Umbilical cord (tissue), 2 donors: ENCODE results near the gene NFATC2. TPM values are rescaled to one million over a fixed set of nuclear protein-coding genes. Genes with fewer than 3 reads are reported as not detected.
"Not testable (repeated sequence)": the region's sequence is repeated elsewhere in the genome, so short reads cannot be mapped to it uniquely, and the experiment has no call there.

ENCODE experiments used
- DNase-seq: peaks from one replicate; pipeline ENCODE4 v3.0.0-alpha.2; 2015; ENCODE audit warnings: low spot score
- total RNA-seq: library from RNA; depleted of rRNA; stranded (reverse); fragments of >200 nt; gene quantifications from one replicate; pipeline ENCODE4 v1.2.3, GENCODE V29; 2014; ENCODE audit warnings: low replicate concordance; ENCODE audit not compliant: insufficient read depth

NFATC2 gene
- total RNA-seq, 1 donor from 2014 or later: 14.7 TPM

GRCh38 chr20:51568533-51568932 lies 26.0 kb upstream of the NFATC2 start:
- not testable (repeated sequence) for DNase-seq

- no peak for DNase-seq
These were observed 25.1 kb upstream of the NFATC2 start for GRCh38 chr20:51567622-51568021.

- no peak for DNase-seq
These were observed 24.1 kb upstream of the NFATC2 start for GRCh38 chr20:51566594-51566993.

- no peak for DNase-seq
These were observed 23.0 kb upstream of the NFATC2 start for GRCh38 chr20:51565298-51566144.

GRCh38 chr20:51563486-51564332 lies 21.2 kb upstream of the NFATC2 start:
- peak; percentile 93 for DNase-seq

GRCh38 chr20:51563174-51563485 lies 20.6 kb upstream of the NFATC2 start:
- DNase-seq: no peak

GRCh38 chr20:51562332-51563173 lies 20.0 kb upstream of the NFATC2 start:
- peak; percentile 97 for DNase-seq

- no peak for DNase-seq
These were observed 19.5 kb upstream of the NFATC2 start for GRCh38 chr20:51562027-51562331.

- peak; percentile 72 for DNase-seq
These were observed 18.2 kb upstream of the NFATC2 start for GRCh38 chr20:51560550-51561307.

GRCh38 chr20:51560042-51560441 lies 17.5 kb upstream of the NFATC2 start:
- no peak for DNase-seq

GRCh38 chr20:51554538-51555165 lies 12.1 kb upstream of the NFATC2 start:
- DNase-seq: no peak

- DNase-seq: no peak
These were observed 11.5 kb upstream of the NFATC2 start for GRCh38 chr20:51553897-51554486.

GRCh38 chr20:51551186-51551585 lies 8.7 kb upstream of the NFATC2 start:
- no peak for DNase-seq

GRCh38 chr20:51549474-51549873 lies 7.0 kb upstream of the NFATC2 start:
- no peak for DNase-seq

- DNase-seq: no peak
These were observed 5.4 kb upstream of the NFATC2 start for GRCh38 chr20:51547951-51548350.

GRCh38 chr20:51545515-51545914 lies 3.0 kb upstream of the NFATC2 start:
- no peak for DNase-seq

GRCh38 chr20:51543422-51543788 lies 886 bp upstream of the NFATC2 start:
- no peak for DNase-seq

GRCh38 chr20:51542033-51542570 lies 417 bp downstream of the NFATC2 start:
- DNase-seq: no peak

- peak; percentile 96 for DNase-seq
These were observed 1.1 kb downstream of the NFATC2 start for GRCh38 chr20:51541189-51542032.
